Measurements from ENCODE around the gene DEFB112.

DEFB112 gene

GRCh38 chr6:50049829-50050228 is at the start of gene DEFB112:
Gene DEFB112, minus strand, starts transcription at chr6:50049929. Its CDS starts 60 bp downstream, at chr6:50049869.
- no peak for DNase-seq

- no peak for DNase-seq
These were observed 48.9 kb upstream of the DEFB112 start for GRCh38 chr6:50098641-50098993.

DNA sequence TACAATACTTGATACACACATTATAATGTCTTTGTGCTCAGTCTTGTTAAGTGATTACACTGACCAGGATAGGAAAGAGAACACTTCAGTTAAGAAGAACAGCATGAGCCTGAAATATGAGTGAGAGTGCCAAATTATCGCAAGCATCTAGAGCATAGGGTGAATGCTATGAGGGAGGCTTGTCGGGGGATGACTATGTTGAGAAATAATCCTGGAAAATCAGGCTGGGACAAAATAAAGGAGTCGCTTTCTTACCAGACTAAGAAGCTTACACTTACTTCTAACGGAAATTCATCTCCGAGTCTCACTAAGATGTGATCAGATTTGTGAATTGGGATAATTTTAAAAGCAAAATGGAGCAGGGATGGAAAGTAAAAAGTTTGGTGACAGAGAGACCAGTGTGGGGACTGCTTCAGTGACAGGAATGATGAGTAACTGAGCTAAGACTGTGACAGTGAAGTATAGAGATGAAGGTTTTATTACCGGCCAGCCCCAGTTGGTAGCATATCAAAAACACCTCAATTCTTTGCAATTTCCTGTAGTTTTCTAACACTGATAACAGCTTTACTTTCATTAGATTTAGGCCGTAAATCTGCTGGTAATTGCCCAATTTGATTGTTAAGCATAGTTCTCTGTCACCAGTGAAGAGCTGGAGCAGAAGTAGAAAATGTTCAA is 48.4 kb upstream of the DEFB112 start:
- DNase-seq = no peak

- no peak for DNase-seq
These were observed 46.6 kb upstream of the DEFB112 start for GRCh38 chr6:50096296-50096695.

DNA sequence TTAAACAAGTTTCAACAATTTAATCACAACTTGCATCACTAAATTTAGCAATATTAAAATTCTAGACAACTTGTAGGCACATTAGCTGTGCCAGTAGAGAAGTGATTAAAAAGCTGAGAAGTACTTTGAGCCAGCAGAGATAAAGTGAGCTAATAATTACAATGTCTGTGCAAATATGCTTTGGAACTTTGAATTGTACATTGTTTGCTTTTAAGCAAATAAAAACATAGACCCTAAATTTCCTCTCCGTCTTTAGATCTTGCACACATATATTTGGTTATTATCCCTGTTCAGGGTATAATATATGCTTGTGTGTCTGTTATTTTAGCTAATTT is 44.2 kb upstream of the DEFB112 start:
- no peak for DNase-seq

DNA sequence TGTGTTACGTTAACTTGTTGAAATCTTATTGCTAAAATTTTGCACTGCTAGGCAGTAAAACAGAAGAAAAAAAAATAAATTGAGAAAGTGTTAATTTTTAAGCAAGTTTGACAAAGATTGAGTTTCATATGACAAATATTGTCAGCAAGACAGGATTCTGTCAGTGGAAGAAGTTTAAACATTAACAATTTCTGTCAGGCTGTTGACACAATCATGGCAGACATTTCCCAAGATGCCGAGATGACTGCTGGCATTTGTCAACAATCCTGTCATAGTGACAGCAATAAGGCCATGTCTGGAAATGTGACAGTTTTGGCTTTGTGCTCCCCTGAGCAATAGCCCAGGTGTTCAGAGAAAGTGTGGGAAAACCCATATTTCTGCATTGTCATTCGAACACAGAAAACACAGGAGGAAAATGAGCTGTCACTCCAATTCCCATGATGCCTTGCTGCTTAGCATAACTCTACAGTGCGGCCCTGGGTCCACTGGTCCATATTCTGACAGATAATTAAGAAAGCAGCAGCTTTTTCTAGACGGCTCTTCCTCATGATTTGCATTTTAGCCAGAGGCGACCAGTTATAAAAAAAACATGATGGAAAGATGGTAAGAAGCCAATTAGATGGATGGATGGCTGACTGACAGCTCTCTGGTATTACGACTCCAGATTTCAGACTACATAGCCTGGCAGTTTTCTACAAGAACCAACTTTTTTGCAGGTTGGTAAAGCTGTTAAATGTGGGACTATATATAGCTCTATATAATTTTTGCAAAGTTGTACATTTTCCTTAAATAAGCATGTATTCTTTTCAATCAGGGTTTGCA is 43.6 kb upstream of the DEFB112 start:
- no peak for DNase-seq

DNA sequence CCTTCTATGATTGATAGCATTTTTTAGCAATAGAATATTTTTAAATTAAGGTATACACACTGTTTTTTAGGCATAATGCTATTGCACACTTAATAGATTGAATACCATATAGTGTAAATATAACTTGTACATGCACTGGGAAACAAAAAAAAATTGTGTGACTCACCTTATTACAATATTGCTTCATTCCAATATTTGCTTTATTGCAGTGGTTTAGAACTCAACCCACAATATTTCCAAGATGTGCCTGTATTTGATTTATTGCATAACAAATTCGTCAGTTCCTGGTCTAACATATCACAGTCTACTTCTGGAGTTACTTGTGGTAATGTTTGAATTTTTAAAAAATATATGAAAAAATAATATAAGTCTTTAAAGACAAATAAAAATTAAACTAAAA is 41.9 kb upstream of the DEFB112 start:
- no peak for DNase-seq

- no peak for DNase-seq
These were observed 40.2 kb upstream of the DEFB112 start for GRCh38 chr6:50089911-50090310.

GRCh38 chr6:50087231-50087954 is 37.7 kb upstream of the DEFB112 start:
- no peak for DNase-seq

- DNase-seq = no peak
These were observed 27.7 kb upstream of the DEFB112 start for GRCh38 chr6:50077385-50077784.

GRCh38 chr6:50076431-50076830 is 26.7 kb upstream of the DEFB112 start:
- DNase-seq = no peak

GRCh38 chr6:50071921-50072320 is 22.2 kb upstream of the DEFB112 start:
- DNase-seq = no peak

DNA sequence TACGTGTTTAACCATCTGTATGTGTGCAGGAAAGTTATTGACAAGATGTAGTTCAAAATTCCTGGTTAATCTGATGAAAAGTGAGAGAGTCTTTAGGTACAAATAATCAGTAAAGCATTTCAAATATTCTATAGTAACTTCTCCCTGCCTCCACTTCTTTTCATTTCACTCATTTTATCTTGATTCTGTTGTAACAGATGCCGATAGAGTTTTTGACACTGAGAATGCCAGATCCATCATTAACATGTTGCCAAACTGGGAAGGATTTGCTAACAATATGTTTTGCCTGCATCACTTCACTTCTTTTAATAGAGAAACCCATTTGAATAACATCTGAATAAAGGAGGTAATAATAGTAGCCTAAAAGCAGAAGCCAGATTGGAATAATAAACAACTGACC is 20.4 kb upstream of the DEFB112 start:
- no peak for DNase-seq

DNA sequence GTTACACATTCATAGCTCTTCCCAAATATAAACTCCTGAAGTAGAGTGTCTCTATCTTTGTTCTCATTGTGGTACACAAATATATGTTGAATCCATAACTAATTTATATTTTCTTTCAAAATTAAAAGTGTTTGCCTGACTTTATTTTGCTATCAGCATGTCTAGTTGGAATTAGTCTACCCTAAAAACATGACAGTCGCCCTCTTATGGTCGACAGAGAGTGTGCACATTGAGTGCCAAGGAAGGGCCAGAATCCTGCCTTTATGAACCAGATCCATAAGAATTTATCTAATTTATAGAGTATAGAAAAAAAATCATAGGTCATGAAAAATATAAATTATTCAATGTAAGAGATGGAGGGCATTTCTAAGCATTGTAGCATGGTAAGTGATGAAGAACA is 12.3 kb upstream of the DEFB112 start:
- no peak for DNase-seq

GRCh38 chr6:50056242-50056641 is 6.5 kb upstream of the DEFB112 start:
- no peak for DNase-seq

DNA sequence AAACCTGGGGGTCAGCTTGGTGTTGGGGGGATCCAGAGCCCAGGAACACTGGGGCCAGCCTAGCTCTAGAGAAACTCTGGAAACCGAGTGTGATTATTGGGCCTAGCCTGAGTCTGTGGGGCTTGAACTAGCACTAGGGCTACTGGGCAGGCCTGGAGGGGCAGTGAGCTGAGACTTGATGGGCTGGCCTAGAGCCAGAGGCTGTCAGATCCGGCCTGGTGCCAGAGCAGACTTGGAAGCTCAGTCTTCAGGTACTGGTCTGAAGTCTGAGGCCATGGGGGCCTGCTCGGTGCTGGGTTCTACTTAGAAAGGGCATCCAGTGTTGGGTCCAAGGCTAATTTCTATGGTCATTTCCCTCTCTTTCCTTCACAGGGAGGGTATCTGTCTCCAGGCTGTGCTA is 2.7 kb downstream of the DEFB112 start:
- DNase-seq = no peak

DNA sequence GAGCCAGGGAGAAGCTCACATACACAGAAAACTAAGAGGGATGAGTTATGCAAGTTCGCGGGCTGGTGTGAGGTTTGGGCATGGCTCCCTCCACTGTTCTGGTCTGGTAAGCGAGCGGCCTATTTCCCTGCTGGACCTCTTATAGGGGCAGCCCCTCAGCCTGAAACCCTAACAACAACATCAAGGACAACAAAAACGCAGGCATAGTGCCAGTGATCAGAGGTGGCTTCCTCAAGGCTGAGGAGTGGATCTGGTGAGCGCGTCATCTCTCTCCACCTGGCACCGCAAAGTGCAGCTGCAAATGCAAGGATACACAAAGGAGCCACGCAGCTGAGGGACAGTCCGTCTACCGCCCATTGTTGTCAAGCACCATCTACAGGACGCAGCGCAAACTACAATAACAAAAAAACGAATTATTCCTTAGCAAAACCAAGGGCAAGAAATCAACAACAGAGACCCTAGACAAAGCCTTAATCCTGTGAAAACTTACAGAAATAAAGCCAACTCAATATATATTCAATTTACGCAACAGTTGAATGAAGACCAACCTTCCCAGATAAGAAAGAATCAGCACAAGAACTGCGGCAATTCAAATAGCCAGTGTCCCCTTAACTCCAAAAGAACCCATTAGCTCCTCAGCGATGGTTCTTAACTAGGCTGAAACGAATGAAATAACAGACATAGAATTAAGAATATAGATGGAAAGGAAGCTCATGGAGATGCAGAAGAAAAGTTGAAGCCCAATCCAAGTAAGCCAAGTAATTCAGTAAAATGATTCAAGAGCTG is 18.8 kb downstream of the DEFB112 start:
- no peak for DNase-seq

DNA sequence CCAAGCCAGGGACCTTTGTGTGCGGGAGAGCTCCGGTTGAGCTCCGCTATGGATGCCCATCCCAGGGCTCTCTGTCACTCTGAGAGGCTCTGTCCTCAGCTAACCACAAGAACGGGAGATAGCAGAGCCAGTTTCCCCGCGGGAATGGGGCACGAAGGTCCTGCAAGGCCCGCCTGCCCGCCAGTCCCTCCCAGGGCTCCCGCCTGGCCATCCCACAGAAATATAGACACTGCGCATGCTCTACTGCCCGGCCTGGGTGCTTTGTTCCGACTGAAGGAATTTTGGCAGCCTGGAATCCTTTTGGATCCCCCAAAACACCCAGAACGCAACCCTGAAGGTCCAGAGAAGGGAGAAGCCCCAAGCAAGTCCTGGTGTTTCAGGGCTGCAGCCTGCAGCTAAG is 19.4 kb downstream of the DEFB112 start:
- DNase-seq = no peak

GRCh38 chr6:50025258-50025657 is 24.5 kb downstream of the DEFB112 start:
- DNase-seq = no peak

DNA sequence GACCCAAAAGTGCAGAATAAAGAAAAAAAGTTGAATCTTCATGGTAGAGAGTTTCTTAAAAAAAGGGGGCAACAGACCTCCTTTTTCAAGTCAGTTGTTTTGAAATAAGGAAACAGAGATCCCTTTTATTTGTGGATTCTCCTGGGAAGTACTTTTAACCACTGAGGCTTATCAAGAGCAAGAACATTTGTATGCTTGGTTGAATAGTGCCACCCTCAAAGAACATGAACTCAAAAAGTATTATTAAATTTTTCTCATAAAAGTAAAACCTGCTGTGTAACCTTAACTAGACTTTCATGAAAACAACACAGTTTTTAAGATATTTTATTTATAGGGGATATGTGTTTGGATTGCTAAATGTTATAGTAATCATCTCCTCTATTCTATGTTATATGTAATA is 27.8 kb downstream of the DEFB112 start, which contains the start of gene DEFB110:
Gene DEFB110, minus strand, starts transcription at position 101 of the 400 bp plus-strand sequence. Its CDS starts 59 bp downstream, at position 42.
- DNase-seq = no peak

GRCh38 chr6:50007819-50008218 is 41.9 kb downstream of the DEFB112 start:
- no peak for DNase-seq

- DNase-seq = no peak
These were observed 46.6 kb downstream of the DEFB112 start for GRCh38 chr6:50003139-50003538.

DNA sequence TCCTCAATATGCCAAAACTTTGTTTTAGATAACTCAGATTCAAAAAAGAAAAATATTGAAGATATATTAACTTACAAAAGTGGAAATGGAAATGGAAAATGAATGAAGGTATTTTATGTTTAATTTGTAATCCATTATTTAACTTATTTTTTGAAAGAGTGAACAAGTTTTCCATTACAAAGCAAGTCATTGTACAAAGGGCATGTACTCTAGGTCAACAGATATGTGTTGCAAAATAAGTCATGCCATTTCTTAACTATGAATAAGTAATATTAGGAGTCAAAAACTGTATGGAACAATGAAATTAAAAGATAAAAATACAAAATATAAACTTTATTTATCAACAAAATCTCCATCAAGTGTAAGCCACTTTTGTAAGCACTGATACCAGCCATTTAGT is 54.5 kb downstream of the DEFB112 start:
- DNase-seq = no peak
